NCI-H1930 (cell line): ENCODE results near the gene MKS1.

Experiments
- DNase-seq, 2 experiments: peaks; one replicate each; lab custom pipeline; 2025; lab: John Stamatoyannopoulos, UW

The MKS1 gene

GRCh38 chr17:58219007-58219788, at the start of gene MKS1:
Gene MKS1, minus strand, starts transcription at chr17:58219255. Its CDS starts 25 bp downstream, at chr17:58219230.
- peak; percentile 88 to 95 for DNase-seq

GRCh38 chr17:58268326-58268725, 49.3 kb upstream of the MKS1 start:
- no peak for DNase-seq

- DNase-seq: no peak
Observed at GRCh38 chr17:58267347-58268324, 48.6 kb upstream of the MKS1 start.

GRCh38 chr17:58265902-58266875, 47.1 kb upstream of the MKS1 start:
- DNase-seq: no peak

GRCh38 chr17:58265271-58265670, 46.2 kb upstream of the MKS1 start:
- DNase-seq: no peak

- DNase-seq: no peak
Observed at GRCh38 chr17:58264407-58265103, 45.5 kb upstream of the MKS1 start.

- DNase-seq: no peak
Observed at GRCh38 chr17:58263773-58264172, 44.7 kb upstream of the MKS1 start.

- no peak for DNase-seq
Observed at GRCh38 chr17:58262149-58262548, 43.1 kb upstream of the MKS1 start.

- peak in 1 of 2 experiments; percentile 3 for DNase-seq
Observed at GRCh38 chr17:58254803-58255202, 35.7 kb upstream of the MKS1 start.

- no peak for DNase-seq
Observed at GRCh38 chr17:58253082-58253481, 34.0 kb upstream of the MKS1 start.

- no peak for DNase-seq
Observed at GRCh38 chr17:58252141-58252540, 33.1 kb upstream of the MKS1 start.

GRCh38 chr17:58250344-58251011, 31.4 kb upstream of the MKS1 start:
- no peak for DNase-seq

- peak; percentile 53 to 75 for DNase-seq
Observed at GRCh38 chr17:58249270-58250133, 30.4 kb upstream of the MKS1 start.

- DNase-seq: no peak
Observed at GRCh38 chr17:58248955-58249269, 29.9 kb upstream of the MKS1 start.

GRCh38 chr17:58247511-58248363, 28.7 kb upstream of the MKS1 start:
- DNase-seq: no peak

- DNase-seq: no peak
Observed at GRCh38 chr17:58246781-58247180, 27.7 kb upstream of the MKS1 start.

GRCh38 chr17:58246104-58246740, 27.2 kb upstream of the MKS1 start:
- DNase-seq: no peak

- no peak for DNase-seq
Observed at GRCh38 chr17:58245428-58246103, 26.5 kb upstream of the MKS1 start.
